GM12878 (cell line): ENCODE measurements around the gene CCDC141.

Experiments used
- CHD1 ChIP-seq: IDR thresholded peaks from 2 replicates; pipeline ENCODE4 v1.6.1; 2012; ENCODE audit warnings: low read depth, low read length, improper control_type of control experiment
- E2F4 ChIP-seq: IDR thresholded peaks from 2 replicates; pipeline ENCODE4 v1.6.1; 2012; ENCODE audit warnings: low read depth, low read length, improper control_type of control experiment
- NR2C2 ChIP-seq: IDR thresholded peaks from 2 replicates; pipeline ENCODE4 v1.6.1; 2011; ENCODE audit warnings: borderline replicate concordance, low read depth; ENCODE audit not compliant: control insufficient read depth, insufficient read length
- PAX8 ChIP-seq: fragments of 450-650 bp; IDR thresholded peaks from 2 replicates; pipeline ENCODE4 v1.6.1; 2017; ENCODE audit warnings: mild to moderate bottlenecking, moderate library complexity
- POLR2A ChIP-seq: IDR thresholded peaks from 2 replicates; pipeline ENCODE4 v1.6.1; 2011; ENCODE audit warnings: low read depth, mild to moderate bottlenecking, low read length
- RAD21 ChIP-seq: IDR thresholded peaks from 2 replicates; pipeline ENCODE4 v1.6.1; 2011; ENCODE audit warnings: mild to moderate bottlenecking, low read depth, low read length, moderate library complexity; ENCODE audit not compliant: insufficient read depth
- SMARCA5 ChIP-seq: fragments of 450-650 bp; IDR thresholded peaks from 2 replicates; pipeline ENCODE4 v1.6.1; 2017; ENCODE audit warnings: mild to moderate bottlenecking
- YY1 ChIP-seq: IDR thresholded peaks from 2 replicates; pipeline ENCODE4 v1.6.1; 2011; ENCODE audit warnings: low read depth, mild to moderate bottlenecking, low read length
- ZBTB33 ChIP-seq: fragments of 450-650 bp; IDR thresholded peaks from 2 replicates; pipeline ENCODE4 v1.6.1; 2017; ENCODE audit warnings: mild to moderate bottlenecking
- ZNF24 ChIP-seq: fragments of 450-650 bp; IDR thresholded peaks from 2 replicates; pipeline ENCODE4 v1.6.1; 2017; ENCODE audit warnings: antibody characterized with exemption, mild to moderate bottlenecking
- TF ChIP-seq, protein P1 (sequence below), 3 experiments: IDR thresholded peaks in 2 of 3; conservative IDR thresholded peaks in 1 of 3; 2 replicates each; pipeline ENCODE4 v1.5.1; 2011; ENCODE audit warnings: low read depth in 3 of 3, low read length in 3 of 3, mild to moderate bottlenecking in 3 of 3, control low read depth in 2 of 3, moderate library complexity in 2 of 3, inconsistent platforms in 1 of 3, mixed read lengths in 1 of 3; ENCODE audit not compliant: control insufficient read depth in 2 of 3, insufficient read depth in 1 of 3; ENCODE audit errors: extremely low read depth in 1 of 3

GRCh38 chr2:178892751-178893625 is 156.9 kb downstream of the CCDC141 start:
- TF ChIP-seq SMARCA5 (no peak), CHD1 (no peak), NR2C2 (no peak), YY1 (no peak), PAX8 (no peak), RAD21 (no peak), POLR2A (no peak), E2F4 (no peak), ZBTB33 (no peak), ZNF24 (no peak)
- TF ChIP-seq, protein P1, sequence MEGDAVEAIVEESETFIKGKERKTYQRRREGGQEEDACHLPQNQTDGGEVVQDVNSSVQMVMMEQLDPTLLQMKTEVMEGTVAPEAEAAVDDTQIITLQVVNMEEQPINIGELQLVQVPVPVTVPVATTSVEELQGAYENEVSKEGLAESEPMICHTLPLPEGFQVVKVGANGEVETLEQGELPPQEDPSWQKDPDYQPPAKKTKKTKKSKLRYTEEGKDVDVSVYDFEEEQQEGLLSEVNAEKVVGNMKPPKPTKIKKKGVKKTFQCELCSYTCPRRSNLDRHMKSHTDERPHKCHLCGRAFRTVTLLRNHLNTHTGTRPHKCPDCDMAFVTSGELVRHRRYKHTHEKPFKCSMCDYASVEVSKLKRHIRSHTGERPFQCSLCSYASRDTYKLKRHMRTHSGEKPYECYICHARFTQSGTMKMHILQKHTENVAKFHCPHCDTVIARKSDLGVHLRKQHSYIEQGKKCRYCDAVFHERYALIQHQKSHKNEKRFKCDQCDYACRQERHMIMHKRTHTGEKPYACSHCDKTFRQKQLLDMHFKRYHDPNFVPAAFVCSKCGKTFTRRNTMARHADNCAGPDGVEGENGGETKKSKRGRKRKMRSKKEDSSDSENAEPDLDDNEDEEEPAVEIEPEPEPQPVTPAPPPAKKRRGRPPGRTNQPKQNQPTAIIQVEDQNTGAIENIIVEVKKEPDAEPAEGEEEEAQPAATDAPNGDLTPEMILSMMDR (IDR thresholded peaks at IDR 0.05 in 2 of 3, conservative IDR thresholded peaks at IDR 0.05 in 1 of 3; ENCODE audit: control insufficient read depth in 2 of 3, extremely low read depth in 1 of 3, insufficient read depth in 1 of 3, low read depth in 3 of 3, low read length in 3 of 3) = no peak
